Erythroblast (primary cell): ENCODE results near the gene HS3ST6.

Experiments used
- GATA1 ChIP-seq: IDR thresholded peaks from 2 replicates; pipeline ENCODE4 v1.6.1; 2011; ENCODE audit warnings: low read depth, mild to moderate bottlenecking, control low read depth, low read length, moderate library complexity
- POLR2A ChIP-seq: IDR thresholded peaks from 2 replicates; pipeline ENCODE4 v1.6.1; 2011; ENCODE audit warnings: mild to moderate bottlenecking, low read length

GRCh38 chr16:1900452-1900774 is 17.8 kb downstream of the HS3ST6 start:
- TF ChIP-seq POLR2A, result no peak
- TF ChIP-seq GATA1, result no peak
